HepG2 (cell line): ENCODE results near the gene DDX39B. TPM values are rescaled to one million over a fixed set of nuclear protein-coding genes. Genes with fewer than 3 reads are reported as not detected.

Experiments
- HCFC1 ChIP-seq: fragments of 150-350 bp; IDR thresholded peaks from 2 replicates; pipeline ENCODE4 v1.6.1; 2014; ENCODE audit warnings: low read depth, low read length
- HOXD1 ChIP-seq: sonication (generic); formaldehyde crosslinking; IDR thresholded peaks from 2 replicates; pipeline ENCODE4 v1.5.0; 2020; ENCODE audit warnings: missing genetic modification reagents
- MATR3 ChIP-seq: sonication (generic); formaldehyde crosslinking; IDR thresholded peaks from 2 replicates; pipeline ENCODE4 v1.4.0; 2020; ENCODE audit warnings: missing genetic modification reagents
- NFKBIZ ChIP-seq: IDR thresholded peaks from 2 replicates; pipeline ENCODE4 v1.6.1; 2018; ENCODE audit warnings: missing genetic modification reagents, missing compliant biosample characterization
- TCF12 ChIP-seq, 2 experiments: fragments of 450-650 bp in 1 of 2; sonication (generic) in 1 of 2; formaldehyde crosslinking in 1 of 2; IDR thresholded peaks; 2 replicates each; pipeline versions ENCODE4 v1.6.1 to v1.8.0; 2017 to 2022; ENCODE audit warnings: antibody characterized with exemption in 1 of 2, mild to moderate bottlenecking in 1 of 2, missing genetic modification reagents in 1 of 2, moderate library complexity in 1 of 2
- TRIM24 ChIP-seq: sonication (generic); formaldehyde crosslinking; IDR thresholded peaks from 2 replicates; pipeline ENCODE4 v1.8.0; 2022; ENCODE audit warnings: mild to moderate bottlenecking, missing genetic modification reagents
- XBP1 ChIP-seq: sonication (generic); formaldehyde crosslinking; IDR thresholded peaks from 2 replicates; pipeline ENCODE4 v1.5.0; 2020; ENCODE audit warnings: missing genetic modification reagents
- ZBTB38 ChIP-seq: sonication (generic); formaldehyde crosslinking; IDR thresholded peaks from 2 replicates; pipeline ENCODE4 v1.5.1; 2020; ENCODE audit warnings: mild to moderate bottlenecking, missing genetic modification reagents
- ZBTB42 ChIP-seq: sonication (generic); formaldehyde crosslinking; IDR thresholded peaks from 2 replicates; pipeline ENCODE4 v1.5.0; 2020; ENCODE audit warnings: mild to moderate bottlenecking, missing genetic modification reagents
- ZNF136 ChIP-seq: sonication (generic); formaldehyde crosslinking; IDR thresholded peaks from 2 replicates; pipeline ENCODE4 v1.8.1; 2022; ENCODE audit warnings: low read depth, mild to moderate bottlenecking, moderate library complexity, missing genetic modification reagents
- ZNF383 ChIP-seq: sonication (generic); formaldehyde crosslinking; IDR thresholded peaks from 2 replicates; pipeline ENCODE4 v1.4.0; 2020; ENCODE audit warnings: missing genetic modification reagents, mild to moderate bottlenecking, borderline replicate concordance
- ZNF563 ChIP-seq: sonication (generic); formaldehyde crosslinking; IDR thresholded peaks from 2 replicates; pipeline ENCODE4 v1.8.0; 2022; ENCODE audit warnings: mild to moderate bottlenecking, moderate library complexity, missing genetic modification reagents
- ZNF570 ChIP-seq: sonication (generic); formaldehyde crosslinking; IDR thresholded peaks from 2 replicates; pipeline ENCODE4 v1.4.0; 2020; ENCODE audit warnings: mild to moderate bottlenecking, missing genetic modification reagents, borderline replicate concordance
- ZNF674 ChIP-seq: sonication (generic); formaldehyde crosslinking; IDR thresholded peaks from 2 replicates; pipeline ENCODE4 v1.5.0; 2020; ENCODE audit warnings: low read depth, mild to moderate bottlenecking, missing genetic modification reagents
- ZSCAN25 ChIP-seq: sonication (generic); formaldehyde crosslinking; IDR thresholded peaks from 2 replicates; pipeline ENCODE4 v1.8.0; 2022; ENCODE audit warnings: mild to moderate bottlenecking, missing genetic modification reagents
- polyA plus RNA-seq, 8 experiments: library from polyadenylated mRNA; depleted of rRNA in 3 of 8; stranded (reverse) in 7 of 8; unstranded in 1 of 8; fragments of >200 nt; fragmentation: Illumina TruSeq in 4 of 8; extraction: Trizol in 4 of 8; gene quantifications; 2 replicates each; pipeline versions ENCODE4 v1.2.1 to v1.2.3, GENCODE V29; 2011 to 2016; ENCODE audit warnings: low read depth in 4 of 8, missing spikeins in 1 of 8, mixed read lengths in 1 of 8; ENCODE audit not compliant: insufficient read depth in 1 of 8
- total RNA-seq, 5 experiments: library from RNA; depleted of rRNA; stranded (reverse); fragments of >200 nt; fragmentation: Illumina TruSeq; extraction: Trizol; gene quantifications; 2 replicates each; pipeline ENCODE4 v1.2.3, GENCODE V29; 2016; ENCODE audit warnings: low read depth in 1 of 5
- TF ChIP-seq, protein P1 (sequence below): IDR thresholded peaks from 2 replicates; pipeline ENCODE4 v1.6.1; 2016; ENCODE audit warnings: missing biosample characterization, missing genetic modification reagents, low read depth
- TF ChIP-seq, protein P2 (sequence below): sonication (generic); formaldehyde crosslinking; IDR thresholded peaks from 2 replicates; pipeline ENCODE4 v1.9.0; 2021; ENCODE audit warnings: mild to moderate bottlenecking, missing genetic modification reagents
- TF ChIP-seq, protein P3 (sequence below): sonication (generic); formaldehyde crosslinking; IDR thresholded peaks from 2 replicates; pipeline ENCODE4 v1.5.1; 2020; ENCODE audit warnings: mild to moderate bottlenecking, missing genetic modification reagents, borderline replicate concordance
- TF ChIP-seq, protein P4 (sequence below): sonication (generic); formaldehyde crosslinking; IDR thresholded peaks from 2 replicates; pipeline ENCODE4 v1.8.0; 2022; ENCODE audit warnings: low read depth, missing genetic modification reagents

DDX39B gene
- total and polyA plus RNA-seq, 2 of the 13 experiments (the other 11 are each of a cell fraction or from before 2014, with no cell fraction given): 570 to 678 TPM

DNA sequence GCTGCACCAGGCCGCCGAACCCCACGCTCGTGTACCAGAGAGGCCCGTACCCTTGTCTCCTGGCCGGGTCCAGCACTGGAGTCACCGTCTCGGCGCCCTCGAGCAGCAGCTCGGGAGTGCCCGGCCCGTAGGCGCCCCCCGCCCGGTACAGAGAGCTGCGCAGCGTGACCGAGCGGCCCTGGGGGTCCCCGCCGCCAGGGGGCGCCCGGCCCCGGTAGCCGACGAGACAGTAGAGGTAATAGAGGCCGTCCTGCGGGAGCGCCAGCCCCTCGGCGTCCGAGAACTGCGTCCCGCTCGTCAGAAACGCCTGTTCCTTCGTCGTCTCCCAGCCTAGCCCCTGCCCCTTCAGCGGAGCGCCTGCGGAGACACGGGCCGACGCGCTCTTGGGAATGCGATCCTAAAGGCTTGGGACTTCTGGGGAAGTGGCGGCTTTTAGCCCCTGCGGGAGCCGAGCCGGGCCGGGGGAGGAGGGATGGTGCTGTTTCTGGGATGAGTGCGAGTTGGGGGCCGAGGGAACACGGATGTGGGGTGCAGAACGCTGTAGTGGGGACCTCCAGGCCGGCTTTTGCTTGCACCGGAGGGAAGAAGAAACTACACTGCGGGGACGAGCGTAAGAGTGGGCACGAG, 39.1 kb upstream of the DDX39B start (continued):
- TF ChIP-seq, protein P1, sequence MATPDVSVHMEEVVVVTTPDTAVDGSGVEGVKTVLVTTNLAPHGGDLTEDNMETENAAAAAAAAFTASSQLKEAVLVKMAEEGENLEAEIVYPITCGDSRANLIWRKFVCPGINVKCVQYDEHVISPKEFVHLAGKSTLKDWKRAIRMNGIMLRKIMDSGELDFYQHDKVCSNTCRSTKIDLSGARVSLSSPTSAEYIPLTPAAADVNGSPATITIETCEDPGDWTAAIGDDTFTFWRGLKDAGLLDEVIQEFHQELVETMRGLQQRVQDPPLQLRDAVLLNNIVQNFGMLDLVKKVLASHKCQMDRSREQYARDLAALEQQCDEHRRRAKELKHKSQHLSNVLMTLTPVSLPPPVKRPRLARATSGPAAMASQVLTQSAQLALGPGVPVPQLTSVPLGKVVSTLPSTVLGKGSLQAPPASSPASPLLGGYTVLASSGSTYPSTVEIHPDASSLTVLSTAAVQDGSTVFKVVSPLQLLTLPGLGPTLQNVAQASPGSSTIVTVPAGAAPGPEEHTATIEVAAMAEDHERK (CRISPR knock-in tag): no peak
- TF ChIP-seq MATR3 (CRISPR knock-in tag) (no peak), HOXD1 (peak; percentile 60; the same call in 1 of the 2 replicates), NFKBIZ (no peak), ZBTB42 (CRISPR knock-in tag) (peak; percentile 31; the same call in 1 of the 2 replicates), ZNF383 (CRISPR knock-in tag) (no peak), HCFC1 (no peak), ZSCAN25 (CRISPR knock-in tag) (no peak), ZNF136 (CRISPR knock-in tag) (no peak), ZNF674 (no peak), TCF12 (IDR thresholded peaks at IDR 0.05) (no peak), TCF12 (CRISPR knock-in tag; IDR thresholded peaks at IDR 0.05) (no peak), ZNF563 (CRISPR knock-in tag) (peak; percentile 93), ZBTB38 (CRISPR knock-in tag) (peak; percentile 76), TRIM24 (CRISPR knock-in tag) (no peak), XBP1 (CRISPR knock-in tag) (no peak), ZNF570 (CRISPR knock-in tag) (no peak)
- TF ChIP-seq, protein P2, sequence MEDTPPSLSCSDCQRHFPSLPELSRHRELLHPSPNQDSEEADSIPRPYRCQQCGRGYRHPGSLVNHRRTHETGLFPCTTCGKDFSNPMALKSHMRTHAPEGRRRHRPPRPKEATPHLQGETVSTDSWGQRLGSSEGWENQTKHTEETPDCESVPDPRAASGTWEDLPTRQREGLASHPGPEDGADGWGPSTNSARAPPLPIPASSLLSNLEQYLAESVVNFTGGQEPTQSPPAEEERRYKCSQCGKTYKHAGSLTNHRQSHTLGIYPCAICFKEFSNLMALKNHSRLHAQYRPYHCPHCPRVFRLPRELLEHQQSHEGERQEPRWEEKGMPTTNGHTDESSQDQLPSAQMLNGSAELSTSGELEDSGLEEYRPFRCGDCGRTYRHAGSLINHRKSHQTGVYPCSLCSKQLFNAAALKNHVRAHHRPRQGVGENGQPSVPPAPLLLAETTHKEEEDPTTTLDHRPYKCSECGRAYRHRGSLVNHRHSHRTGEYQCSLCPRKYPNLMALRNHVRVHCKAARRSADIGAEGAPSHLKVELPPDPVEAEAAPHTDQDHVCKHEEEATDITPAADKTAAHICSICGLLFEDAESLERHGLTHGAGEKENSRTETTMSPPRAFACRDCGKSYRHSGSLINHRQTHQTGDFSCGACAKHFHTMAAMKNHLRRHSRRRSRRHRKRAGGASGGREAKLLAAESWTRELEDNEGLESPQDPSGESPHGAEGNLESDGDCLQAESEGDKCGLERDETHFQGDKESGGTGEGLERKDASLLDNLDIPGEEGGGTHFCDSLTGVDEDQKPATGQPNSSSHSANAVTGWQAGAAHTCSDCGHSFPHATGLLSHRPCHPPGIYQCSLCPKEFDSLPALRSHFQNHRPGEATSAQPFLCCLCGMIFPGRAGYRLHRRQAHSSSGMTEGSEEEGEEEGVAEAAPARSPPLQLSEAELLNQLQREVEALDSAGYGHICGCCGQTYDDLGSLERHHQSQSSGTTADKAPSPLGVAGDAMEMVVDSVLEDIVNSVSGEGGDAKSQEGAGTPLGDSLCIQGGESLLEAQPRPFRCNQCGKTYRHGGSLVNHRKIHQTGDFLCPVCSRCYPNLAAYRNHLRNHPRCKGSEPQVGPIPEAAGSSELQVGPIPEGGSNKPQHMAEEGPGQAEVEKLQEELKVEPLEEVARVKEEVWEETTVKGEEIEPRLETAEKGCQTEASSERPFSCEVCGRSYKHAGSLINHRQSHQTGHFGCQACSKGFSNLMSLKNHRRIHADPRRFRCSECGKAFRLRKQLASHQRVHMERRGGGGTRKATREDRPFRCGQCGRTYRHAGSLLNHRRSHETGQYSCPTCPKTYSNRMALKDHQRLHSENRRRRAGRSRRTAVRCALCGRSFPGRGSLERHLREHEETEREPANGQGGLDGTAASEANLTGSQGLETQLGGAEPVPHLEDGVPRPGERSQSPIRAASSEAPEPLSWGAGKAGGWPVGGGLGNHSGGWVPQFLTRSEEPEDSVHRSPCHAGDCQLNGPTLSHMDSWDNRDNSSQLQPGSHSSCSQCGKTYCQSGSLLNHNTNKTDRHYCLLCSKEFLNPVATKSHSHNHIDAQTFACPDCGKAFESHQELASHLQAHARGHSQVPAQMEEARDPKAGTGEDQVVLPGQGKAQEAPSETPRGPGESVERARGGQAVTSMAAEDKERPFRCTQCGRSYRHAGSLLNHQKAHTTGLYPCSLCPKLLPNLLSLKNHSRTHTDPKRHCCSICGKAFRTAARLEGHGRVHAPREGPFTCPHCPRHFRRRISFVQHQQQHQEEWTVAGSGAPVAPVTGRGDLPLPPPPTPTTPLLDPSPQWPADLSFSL: 0 out of 2 replicates have a peak, but pooled peaks have one; percentile 18
- TF ChIP-seq, protein P3, sequence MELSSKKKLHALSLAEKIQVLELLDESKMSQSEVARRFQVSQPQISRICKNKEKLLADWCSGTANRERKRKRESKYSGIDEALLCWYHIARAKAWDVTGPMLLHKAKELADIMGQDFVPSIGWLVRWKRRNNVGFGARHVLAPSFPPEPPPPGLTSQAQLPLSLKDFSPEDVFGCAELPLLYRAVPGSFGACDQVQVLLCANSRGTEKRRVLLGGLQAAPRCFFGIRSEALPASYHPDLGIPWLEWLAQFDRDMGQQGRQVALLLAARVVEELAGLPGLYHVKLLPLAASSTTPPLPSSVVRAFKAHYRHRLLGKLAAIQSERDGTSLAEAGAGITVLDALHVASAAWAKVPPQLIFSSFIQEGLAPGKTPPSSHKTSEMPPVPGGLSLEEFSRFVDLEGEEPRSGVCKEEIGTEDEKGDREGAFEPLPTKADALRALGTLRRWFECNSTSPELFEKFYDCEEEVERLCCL: no peak
- TF ChIP-seq, protein P4, sequence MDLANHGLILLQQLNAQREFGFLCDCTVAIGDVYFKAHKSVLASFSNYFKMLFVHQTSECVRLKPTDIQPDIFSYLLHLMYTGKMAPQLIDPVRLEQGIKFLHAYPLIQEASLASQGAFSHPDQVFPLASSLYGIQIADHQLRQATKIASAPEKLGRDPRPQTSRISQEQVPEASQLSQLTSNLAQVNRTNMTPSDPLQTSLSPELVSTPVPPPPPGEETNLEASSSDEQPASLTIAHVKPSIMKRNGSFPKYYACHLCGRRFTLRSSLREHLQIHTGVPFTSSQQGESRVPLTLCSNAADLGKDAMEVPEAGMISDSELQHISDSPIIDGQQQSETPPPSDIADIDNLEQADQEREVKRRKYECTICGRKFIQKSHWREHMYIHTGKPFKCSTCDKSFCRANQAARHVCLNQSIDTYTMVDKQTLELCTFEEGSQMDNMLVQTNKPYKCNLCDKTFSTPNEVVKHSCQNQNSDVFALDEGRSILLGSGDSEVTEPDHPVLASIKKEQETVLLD: no peak; the same call in 1 of the 2 replicates
